ENCODE data around the gene MYL6. TPM values are rescaled to one million over a fixed set of nuclear protein-coding genes. Genes with fewer than 3 reads are reported as not detected.
"Not testable (repeated sequence)": the region's sequence is repeated elsewhere in the genome, so short reads cannot be mapped to it uniquely, and the experiment has no call there.

The MYL6 gene
- total RNA-seq, 1 experiment from 2014 or later, result 3,348 TPM

GRCh38 chr12:56156464-56157200 is 1.5 kb upstream of the MYL6 start:
- not testable (repeated sequence) for DNase-seq (ENCODE audit: low read depth)

GRCh38 chr12:56157201-56158028 is 744 bp upstream of the MYL6 start:
- peak; percentile 91 for DNase-seq (ENCODE audit: low read depth)

- DNase-seq (ENCODE audit: low read depth), result peak; percentile 82
These were observed 835 bp downstream of the MYL6 start for GRCh38 chr12:56158926-56159461.

DNA sequence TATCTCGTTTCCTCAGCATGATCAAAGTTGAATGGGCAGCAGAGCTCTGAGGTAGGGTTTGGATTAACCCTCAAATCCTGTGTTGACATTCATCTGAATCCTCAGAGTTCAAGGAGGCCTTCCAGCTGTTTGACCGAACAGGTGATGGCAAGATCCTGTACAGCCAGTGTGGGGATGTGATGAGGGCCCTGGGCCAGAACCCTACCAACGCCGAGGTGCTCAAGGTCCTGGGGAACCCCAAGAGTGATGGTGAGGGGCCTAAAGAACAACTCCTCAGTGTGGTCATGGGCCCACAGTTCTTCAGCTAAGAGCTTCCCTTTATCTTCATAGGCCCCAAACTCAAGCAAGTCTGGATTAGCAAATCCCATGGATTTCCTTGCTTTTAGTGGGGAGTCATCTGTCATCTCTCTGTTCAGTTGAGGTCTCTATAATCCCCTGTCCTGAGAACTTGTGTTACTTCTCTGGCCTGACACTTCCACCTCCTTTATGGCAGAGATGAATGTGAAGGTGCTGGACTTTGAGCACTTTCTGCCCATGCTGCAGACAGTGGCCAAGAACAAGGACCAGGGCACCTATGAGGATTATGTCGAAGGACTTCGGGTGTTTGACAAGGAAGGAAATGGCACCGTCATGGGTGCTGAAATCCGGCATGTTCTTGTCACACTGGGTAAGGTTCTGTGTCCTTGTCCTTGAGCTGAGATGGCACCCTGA is 1.5 kb downstream of the MYL6 start:
- no peak for DNase-seq (ENCODE audit: low read depth)

DNA sequence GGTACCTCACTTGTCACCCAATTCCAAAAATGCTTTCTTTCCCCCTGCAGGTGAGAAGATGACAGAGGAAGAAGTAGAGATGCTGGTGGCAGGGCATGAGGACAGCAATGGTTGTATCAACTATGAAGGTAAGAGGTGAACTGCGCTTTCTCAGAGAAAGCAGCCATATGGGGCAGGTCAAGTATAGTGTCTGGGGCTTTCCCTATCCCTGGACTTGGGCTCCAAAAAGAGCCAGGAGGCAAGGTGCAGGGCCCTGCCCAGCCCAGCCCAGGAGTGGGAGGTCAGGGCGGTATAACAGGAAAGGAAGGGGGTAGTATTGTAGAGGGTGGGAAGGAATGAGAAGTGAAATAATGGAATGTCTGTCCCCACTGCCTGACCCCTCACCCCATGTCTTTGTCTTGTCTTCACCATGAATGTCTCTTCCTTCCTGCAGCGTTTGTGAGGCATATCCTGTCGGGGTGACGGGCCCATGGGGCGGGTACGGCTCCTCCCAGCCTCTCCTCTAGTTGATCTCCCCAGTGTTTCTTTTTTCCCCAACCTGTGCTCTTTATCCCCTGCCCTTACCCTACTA is 2.1 kb downstream of the MYL6 start:
- DNase-seq (ENCODE audit: low read depth), result peak; percentile 35

DNA sequence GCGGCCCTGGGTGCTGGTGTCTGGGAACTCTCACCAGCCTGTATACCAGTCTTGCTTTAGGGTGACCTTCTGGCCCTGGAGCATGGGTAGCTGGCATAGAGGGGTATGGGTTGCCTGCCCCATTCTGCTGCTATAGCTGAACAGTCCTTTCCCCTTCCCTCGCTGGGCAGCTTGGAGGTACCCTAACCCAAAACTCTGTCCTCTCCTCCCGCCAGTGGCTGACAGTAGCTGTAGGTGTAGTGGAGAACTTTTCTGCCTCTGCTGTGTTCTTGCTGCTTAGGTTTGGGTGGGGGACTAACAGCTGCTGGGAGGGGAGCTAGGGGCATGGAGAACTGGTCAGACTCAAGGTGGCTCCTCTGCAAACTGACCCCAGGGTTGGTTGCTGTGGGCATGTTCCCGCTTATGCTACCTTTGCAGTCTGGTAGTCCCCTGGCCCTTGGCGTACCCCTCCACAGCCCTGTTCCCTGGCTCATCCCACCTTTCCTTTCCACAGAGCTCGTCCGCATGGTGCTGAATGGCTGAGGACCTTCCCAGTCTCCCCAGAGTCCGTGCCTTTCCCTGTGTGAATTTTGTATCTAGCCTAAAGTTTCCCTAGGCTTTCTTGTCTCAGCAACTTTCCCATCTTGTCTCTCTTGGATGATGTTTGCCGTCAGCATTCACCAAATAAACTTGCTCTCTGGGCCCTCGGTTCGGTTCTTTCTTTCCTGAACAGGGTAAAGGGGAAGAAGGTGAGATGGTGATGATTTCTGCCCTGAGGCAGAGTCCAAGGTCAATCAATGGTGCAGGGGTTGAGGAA is 2.9 kb downstream of the MYL6 start:
- DNase-seq (ENCODE audit: low read depth), result no peak

GRCh38 chr12:56161690-56162351 is 3.7 kb downstream of the MYL6 start:
- DNase-seq (ENCODE audit: low read depth), result no peak

DNA sequence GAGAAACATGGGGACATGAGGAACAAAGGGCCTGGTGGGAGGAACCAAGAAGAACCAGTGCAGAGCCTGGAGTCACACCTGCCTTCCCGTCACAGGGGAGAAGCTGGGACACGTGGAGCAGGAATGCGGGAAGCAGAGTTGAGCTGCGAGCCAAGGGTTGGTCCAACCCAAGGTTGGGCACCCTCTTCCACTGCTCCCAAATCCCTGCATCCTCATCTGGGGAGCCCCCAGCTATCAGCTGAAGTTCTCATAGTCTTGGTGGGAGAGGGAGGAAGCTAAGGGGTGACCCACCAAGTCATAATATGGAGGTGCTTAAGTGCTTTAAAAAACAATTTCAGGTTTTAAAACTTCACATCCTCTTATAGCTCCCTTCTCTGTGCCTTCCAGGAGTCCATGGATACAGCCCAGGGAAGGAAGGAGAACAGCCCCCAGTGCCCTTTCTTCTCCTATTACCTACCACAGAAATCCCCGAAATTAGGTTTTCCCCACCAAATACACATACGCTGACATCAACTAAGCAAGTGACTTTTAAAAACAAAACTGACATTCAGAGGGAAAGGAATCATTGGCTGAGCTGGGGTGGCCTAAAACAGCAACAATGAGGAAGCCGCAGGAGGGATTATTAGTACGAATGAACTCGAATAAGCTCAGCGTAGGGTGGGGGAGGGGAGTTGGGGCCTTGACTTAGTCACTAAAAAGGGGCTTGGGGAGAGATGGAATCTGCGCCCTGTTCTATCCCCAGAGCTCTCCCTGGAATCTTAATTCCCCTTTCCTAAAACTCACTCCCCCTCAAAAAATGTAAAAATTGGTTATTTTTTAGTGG is 4.5 kb downstream of the MYL6 start:
- DNase-seq (ENCODE audit: low read depth), result no peak

GRCh38 chr12:56163533-56164344 is 5.6 kb downstream of the MYL6 start:
- DNase-seq (ENCODE audit: low read depth), result peak; percentile 25

DNA sequence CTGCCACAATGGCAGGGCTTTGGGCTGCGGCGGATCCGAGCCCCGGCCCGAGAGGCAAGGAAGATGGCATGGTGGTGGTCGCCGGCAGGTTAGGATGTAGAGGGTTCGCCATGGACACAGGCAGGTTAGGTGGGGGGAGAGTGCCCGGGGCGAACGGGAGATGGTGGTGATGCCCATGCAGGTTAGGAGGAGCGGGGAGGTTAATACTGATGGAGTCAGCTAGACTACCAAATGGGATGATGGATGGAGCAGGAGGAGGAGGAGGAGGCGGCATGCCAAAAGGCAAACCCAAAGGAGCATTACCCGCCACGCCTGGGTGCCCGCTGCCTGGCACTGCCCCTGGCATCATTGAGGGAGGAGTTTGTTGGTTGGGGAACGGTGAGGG is 6.2 kb downstream of the MYL6 start:
- no peak for DNase-seq (ENCODE audit: low read depth)

DNA sequence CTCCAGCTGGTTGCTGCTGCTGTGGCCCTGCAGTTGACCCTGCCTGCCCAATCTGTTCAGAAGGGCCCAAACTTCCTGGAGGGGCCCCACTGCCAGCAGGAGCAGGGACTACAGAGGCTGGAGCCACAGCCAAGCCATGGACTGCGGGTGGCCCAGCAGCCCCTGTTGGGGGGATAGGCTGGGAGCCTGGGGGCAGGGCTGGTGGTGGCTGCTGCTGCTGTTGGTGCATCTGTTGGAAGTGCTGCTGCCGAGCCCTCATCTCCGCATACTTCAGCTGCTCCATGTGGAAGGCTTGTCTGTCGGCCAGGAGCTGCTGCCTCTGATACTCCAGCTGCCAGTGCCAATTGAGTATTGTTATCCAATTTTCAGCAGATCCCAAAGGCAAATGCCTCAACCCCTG is 7.2 kb downstream of the MYL6 start:
- no peak for DNase-seq (ENCODE audit: low read depth)

DNA sequence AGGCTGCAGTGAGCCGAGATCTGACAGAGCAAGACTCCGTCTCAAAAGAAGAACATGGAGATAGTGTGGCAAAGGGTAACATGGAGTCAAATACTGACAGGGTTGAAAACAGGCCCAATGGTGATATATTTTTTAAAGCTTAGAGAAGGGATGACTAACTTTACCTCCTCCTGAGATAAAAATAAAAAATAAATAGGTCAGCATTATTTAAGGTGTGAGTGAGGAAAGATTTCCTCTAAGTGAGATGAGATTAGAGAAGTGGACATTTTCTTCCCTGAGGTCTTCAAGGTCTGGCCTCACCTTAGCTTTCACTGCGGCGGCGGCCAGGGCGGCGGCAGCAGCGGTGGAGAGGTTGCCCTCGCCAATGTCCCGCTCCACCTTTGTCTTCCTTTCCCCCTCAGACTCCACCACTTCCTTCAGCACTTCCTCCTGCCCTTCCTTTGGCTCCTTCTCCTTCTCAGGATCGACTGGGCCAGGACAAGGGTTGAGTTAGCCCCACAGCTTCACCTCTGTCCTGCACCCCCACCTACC is 11.1 kb downstream of the MYL6 start:
- DNase-seq (ENCODE audit: low read depth), result no peak

DNA sequence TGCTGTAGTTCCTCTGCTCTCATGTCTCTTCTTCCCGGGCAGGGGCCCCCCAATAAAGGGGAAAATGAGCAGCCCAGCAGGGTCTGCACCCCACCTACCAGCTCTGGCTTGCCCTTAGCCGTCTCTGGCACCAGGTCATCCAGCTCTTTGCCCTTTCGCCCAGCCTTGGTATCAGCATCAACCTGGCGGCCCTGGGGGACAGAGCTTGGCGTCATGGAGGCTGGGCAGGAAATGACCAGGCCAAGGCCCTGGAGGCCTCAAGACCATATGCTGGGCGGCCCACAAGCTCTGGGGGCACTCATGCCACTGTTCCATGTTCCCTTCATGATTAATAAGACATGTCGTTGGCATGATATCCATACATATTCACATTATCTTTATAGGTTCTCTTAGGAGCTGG is 14.7 kb downstream of the MYL6 start:
- DNase-seq (ENCODE audit: low read depth), result no peak

DNA sequence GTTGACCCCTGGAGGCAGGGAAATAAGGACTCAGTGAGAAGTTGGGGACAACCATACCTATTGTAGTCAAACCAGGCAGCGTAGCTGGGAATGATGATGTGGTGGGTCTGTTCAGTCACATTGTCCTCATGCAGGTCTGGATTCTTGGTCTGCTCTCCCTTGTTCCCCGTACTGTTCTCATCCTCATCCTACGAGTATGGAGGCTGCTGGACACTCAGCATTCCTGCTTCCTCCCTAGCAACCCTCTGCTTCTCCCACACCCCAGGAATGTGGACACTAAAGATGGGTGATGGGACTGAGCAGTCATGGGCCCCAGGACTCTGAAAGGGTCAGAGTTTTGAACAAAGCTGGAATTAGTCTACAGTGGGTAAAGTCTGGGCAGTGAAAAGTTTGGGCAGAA is 20.2 kb downstream of the MYL6 start:
- DNase-seq (ENCODE audit: low read depth), result no peak

- DNase-seq (ENCODE audit: low read depth), result no peak
These were observed 28.8 kb downstream of the MYL6 start for GRCh38 chr12:56186957-56187356.

DNA sequence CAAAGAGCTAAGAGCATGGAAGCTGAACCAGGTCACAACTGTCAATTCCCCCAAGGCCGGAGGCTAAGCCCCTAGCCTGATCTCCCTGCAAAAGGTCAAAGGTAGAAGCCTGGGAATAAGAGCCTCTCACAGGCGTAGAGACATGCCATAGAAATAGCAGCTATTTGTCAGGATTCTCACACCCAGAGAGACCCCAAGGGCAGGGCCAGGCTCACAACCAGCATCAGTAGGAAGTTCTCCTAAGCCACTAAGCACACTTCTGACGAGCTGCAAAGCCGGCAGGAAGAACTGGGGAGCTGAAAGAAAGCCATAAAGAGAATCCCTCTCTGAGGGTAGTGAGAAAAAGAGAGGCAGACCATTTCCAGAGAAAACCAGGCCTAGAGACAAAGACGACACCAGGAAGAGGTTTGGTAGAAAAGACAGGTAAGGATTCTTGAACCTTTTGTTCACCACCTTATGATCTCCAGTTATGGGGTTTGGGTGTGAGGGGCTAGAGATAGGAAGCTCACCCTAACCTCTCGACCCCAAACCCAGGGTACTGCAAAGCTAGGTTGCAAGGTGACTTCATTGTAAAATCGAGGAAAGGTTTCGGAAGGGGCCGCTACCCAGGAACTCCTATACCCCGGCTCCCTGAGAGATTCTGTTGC is 30.1 kb downstream of the MYL6 start:
- no peak for DNase-seq (ENCODE audit: low read depth)

- no peak for DNase-seq (ENCODE audit: low read depth)
These were observed 30.6 kb downstream of the MYL6 start for GRCh38 chr12:56188778-56189098.

Data from M059J (cell line).